Liver (tissue), 9 donors: ENCODE results near the gene RAD51B. TPM values are rescaled to one million over a fixed set of nuclear protein-coding genes. Genes with fewer than 3 reads are reported as not detected.

Experiments
- DNase-seq: peaks from one replicate; pipeline ENCODE4 v3.0.0-alpha.2; 2017; ENCODE audit warnings: low spot score
- H3K27ac ChIP-seq, 2 donors: one replicate each; pipeline ENCODE4 v1.7.0; 2013; ENCODE audit warnings: inconsistent platforms in 2 of 2, low read length in 2 of 2, control low read depth in 1 of 2, low read depth in 1 of 2, mild to moderate bottlenecking in 1 of 2
- H3K27me3 ChIP-seq, 4 donors: one replicate each; pipeline versions ENCODE4 v1.6.1 to v1.7.0; 2013; ENCODE audit warnings: low read length in 3 of 4, inconsistent platforms in 1 of 4, mild to moderate bottlenecking in 1 of 4, moderate library complexity in 1 of 4; ENCODE audit not compliant: control insufficient read depth in 4 of 4, insufficient read depth in 4 of 4
- H3K36me3 ChIP-seq, 4 donors: one replicate each; pipeline versions ENCODE4 v1.6.1 to v1.7.0; 2013; ENCODE audit warnings: low read length in 3 of 4, mild to moderate bottlenecking in 3 of 4, low read depth in 1 of 4, moderate library complexity in 1 of 4; ENCODE audit not compliant: control insufficient read depth in 4 of 4, insufficient read depth in 3 of 4
- H3K4me1 ChIP-seq, 4 donors: one replicate each; pipeline versions ENCODE4 v1.6.1 to v1.7.0; 2013; ENCODE audit warnings: low read length in 3 of 4, mild to moderate bottlenecking in 3 of 4, moderate library complexity in 1 of 4; ENCODE audit not compliant: control insufficient read depth in 4 of 4, insufficient read depth in 4 of 4
- H3K4me3 ChIP-seq, 3 donors: one replicate each; pipeline versions ENCODE4 v1.6.1 to v1.7.0; 2013; ENCODE audit warnings: low read length in 3 of 3, control low read depth in 1 of 3, low read depth in 1 of 3, mild to moderate bottlenecking in 1 of 3
- H3K9ac ChIP-seq, 2 donors: one replicate each; pipeline ENCODE4 v1.7.0; 2013; ENCODE audit warnings: low read length in 2 of 2, mild to moderate bottlenecking in 2 of 2, moderate library complexity in 2 of 2, control low read depth in 1 of 2, low read depth in 1 of 2
- H3K9me3 ChIP-seq, 4 donors: one replicate each; pipeline versions ENCODE4 v1.6.1 to v1.7.0; 2013; ENCODE audit warnings: low read length in 3 of 4; ENCODE audit not compliant: control insufficient read depth in 4 of 4
- EGR1 ChIP-seq, 2 donors: IDR thresholded peaks; 2 replicates each; pipeline ENCODE4 v1.6.1; 2016 to 2018; ENCODE audit warnings: antibody characterized with exemption in 2 of 2, low read depth in 2 of 2
- FOXA1 ChIP-seq: IDR thresholded peaks from 2 replicates; pipeline ENCODE4 v1.6.1; 2016; ENCODE audit warnings: antibody characterized with exemption
- FOXA2 ChIP-seq: IDR thresholded peaks from 2 replicates; pipeline ENCODE4 v1.6.1; 2016; ENCODE audit warnings: antibody characterized with exemption
- GABPA ChIP-seq, 2 donors: IDR thresholded peaks in 1 of 2; conservative IDR thresholded peaks in 1 of 2; 2 replicates each; pipeline ENCODE4 v1.6.1; 2016; ENCODE audit warnings: antibody characterized with exemption in 2 of 2, mild to moderate bottlenecking in 1 of 2, moderate library complexity in 1 of 2
- HNF4A ChIP-seq, 2 donors: conservative IDR thresholded peaks; 2 replicates each; pipeline ENCODE4 v1.6.1; 2016; ENCODE audit warnings: antibody characterized with exemption in 2 of 2, mild to moderate bottlenecking in 2 of 2
- NR2F2 ChIP-seq: IDR thresholded peaks from 2 replicates; pipeline ENCODE4 v1.6.1; 2016; ENCODE audit warnings: antibody characterized with exemption
- RAD21 ChIP-seq, 2 donors: IDR thresholded peaks; 2 replicates each; pipeline ENCODE4 v1.6.1; 2016; ENCODE audit warnings: antibody characterized with exemption in 2 of 2, mild to moderate bottlenecking in 2 of 2
- SP1 ChIP-seq: IDR thresholded peaks from 2 replicates; pipeline ENCODE4 v1.6.1; 2018; ENCODE audit warnings: antibody characterized with exemption, mild to moderate bottlenecking
- YY1 ChIP-seq: IDR thresholded peaks from 2 replicates; pipeline ENCODE4 v1.6.1; 2016; ENCODE audit warnings: antibody characterized with exemption, mild to moderate bottlenecking
- WGBS: extraction: QIAGEN DNeasy Blood & Tissue Kit; methylation state at CpG from one replicate; pipeline ENCODE4 v1.1.7; 2013; 5-methylcytosine and 5-hydroxymethylcytosine counted together
- polyA plus RNA-seq, 2 donors: library from polyadenylated mRNA; stranded (reverse) in 1 of 2; unstranded in 1 of 2; fragments of 200-250 nt in 1 of 2; fragments of >200 nt in 1 of 2; fragmentation: Nextera tagmentation in 1 of 2; extraction: Ambion mirVana in 1 of 2; gene quantifications; one replicate each; pipeline versions ENCODE4 v1.2.1 to v1.2.3, GENCODE V29; 2013 to 2015
- total RNA-seq, 2 donors: library from RNA; depleted of rRNA; stranded (reverse); fragments of >200 nt; gene quantifications; one replicate each; pipeline ENCODE4 v1.2.3, GENCODE V29; 2014
- TF ChIP-seq, protein P1 (sequence below): IDR thresholded peaks from 2 replicates; pipeline ENCODE4 v1.6.1; 2016; ENCODE audit warnings: antibody characterized with exemption
- TF ChIP-seq, protein P2 (sequence below): fragments of 150-350 bp; IDR thresholded peaks from 2 replicates; pipeline ENCODE4 v1.5.1; 2017; ENCODE audit warnings: improper control_type of control experiment, low read depth, low read length; ENCODE audit not compliant: missing input control
- TF ChIP-seq, protein P3 (sequence below): IDR thresholded peaks from 2 replicates; pipeline ENCODE4 v1.6.1; 2016; ENCODE audit warnings: antibody characterized with exemption, mild to moderate bottlenecking
- TF ChIP-seq, protein P4 (sequence below): IDR thresholded peaks from 2 replicates; pipeline ENCODE4 v1.6.1; 2016; ENCODE audit warnings: antibody characterized with exemption
- TF ChIP-seq, protein P5 (sequence below): IDR thresholded peaks from 2 replicates; pipeline ENCODE4 v1.6.1; 2016; ENCODE audit warnings: antibody characterized with exemption
- donor health status: healthy.
- donor health status: healthy.
- donor health status: healthy.
- donor health status: healthy.
- donor health status: healthy.

The RAD51B gene
- total and polyA plus RNA-seq, 4 donors: 0.81 to 12.9 (median 2.4) TPM

DNA sequence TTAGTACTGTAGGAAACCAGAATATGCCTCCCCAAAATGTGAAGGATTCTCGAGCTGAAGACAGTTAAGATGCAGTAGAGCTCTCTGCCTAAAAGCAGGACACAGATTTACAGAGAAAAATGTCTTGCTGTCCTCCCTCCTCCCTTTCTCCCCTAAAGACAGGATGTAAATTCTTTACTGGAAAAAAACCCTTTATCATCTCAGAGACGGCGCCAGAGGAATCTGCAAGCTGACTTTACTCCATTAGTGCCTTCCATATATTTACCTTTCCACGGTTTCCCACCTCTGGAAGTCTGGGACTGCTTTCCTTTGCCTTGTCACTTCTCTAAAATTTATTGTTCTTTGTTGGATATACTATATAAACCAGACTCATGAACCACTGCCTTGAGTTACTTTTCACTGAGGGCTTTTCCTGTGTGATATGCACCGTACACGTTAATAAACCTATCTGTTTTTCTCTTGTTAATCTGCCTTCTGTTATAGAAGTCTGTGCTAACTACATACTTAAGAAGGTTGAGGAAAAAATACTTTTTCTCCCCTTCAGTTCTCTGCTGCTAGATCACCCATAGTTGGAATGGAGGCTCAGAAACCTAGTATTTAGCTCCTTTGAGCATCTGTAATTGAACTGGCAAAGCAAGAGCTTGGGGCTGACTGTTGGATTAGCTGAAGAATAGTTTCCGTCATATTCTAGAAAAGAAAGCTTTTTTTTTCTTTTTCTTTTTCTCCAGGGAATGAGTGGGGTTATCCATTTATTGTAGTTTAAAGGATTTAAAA, 99.9 kb downstream of the RAD51B start (continued):
- TF ChIP-seq, protein P1, sequence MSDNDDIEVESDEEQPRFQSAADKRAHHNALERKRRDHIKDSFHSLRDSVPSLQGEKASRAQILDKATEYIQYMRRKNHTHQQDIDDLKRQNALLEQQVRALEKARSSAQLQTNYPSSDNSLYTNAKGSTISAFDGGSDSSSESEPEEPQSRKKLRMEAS: no peak

DNA sequence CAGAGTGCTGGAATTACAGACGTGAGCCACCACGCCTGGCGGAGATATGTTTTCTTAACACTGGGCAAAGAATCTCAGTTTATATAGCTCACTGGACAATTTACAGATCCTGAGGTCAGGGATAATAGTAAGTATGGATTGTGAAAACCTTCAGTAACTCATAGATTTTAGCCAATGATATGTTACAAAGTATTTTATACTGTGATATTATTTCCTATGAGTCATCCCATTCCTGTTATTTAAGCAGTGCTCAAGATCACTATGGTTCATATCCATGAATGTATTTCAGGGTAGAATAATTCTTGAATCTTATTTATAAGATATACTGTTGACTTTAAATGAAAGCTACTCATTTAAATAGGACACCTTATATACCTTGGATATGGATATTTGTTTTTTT, 107.2 kb downstream of the RAD51B start:
- DNase-seq: no peak
- no peaks in the 10 kb centered on the region for H3K36me3 ChIP-seq
- no peaks in the 10 kb centered on the region for H3K27me3 ChIP-seq

More for the DNA sequence above, 107.2 kb downstream of the RAD51B start:
- Histone ChIP-seq H3K4me1 (no peaks in the 10 kb centered on the region), H3K27ac (no peak overlapping the region), H3K9ac (no peak overlapping the region), H3K9me3 (peaks cover 0 to 3% (median 3%) of the 10 kb centered on the region in 4 donors), H3K4me3 (no peak overlapping the region)
- 94% methylated on average over 3 of the region's 3 CpGs for WGBS
- TF ChIP-seq GABPA (IDR thresholded peaks at IDR 0.05 in 1 of 2, conservative IDR thresholded peaks at IDR 0.05 in 1 of 2) (no peak), NR2F2 (no peak), SP1 (no peak), FOXA2 (no peak), EGR1 (IDR thresholded peaks at IDR 0.05; ENCODE audit: low read depth in 2 of 2) (no peak), YY1 (no peak), FOXA1 (no peak), HNF4A (conservative IDR thresholded peaks at IDR 0.05) (no peak), RAD21 (IDR thresholded peaks at IDR 0.05) (no peak)
- TF ChIP-seq, protein P2, sequence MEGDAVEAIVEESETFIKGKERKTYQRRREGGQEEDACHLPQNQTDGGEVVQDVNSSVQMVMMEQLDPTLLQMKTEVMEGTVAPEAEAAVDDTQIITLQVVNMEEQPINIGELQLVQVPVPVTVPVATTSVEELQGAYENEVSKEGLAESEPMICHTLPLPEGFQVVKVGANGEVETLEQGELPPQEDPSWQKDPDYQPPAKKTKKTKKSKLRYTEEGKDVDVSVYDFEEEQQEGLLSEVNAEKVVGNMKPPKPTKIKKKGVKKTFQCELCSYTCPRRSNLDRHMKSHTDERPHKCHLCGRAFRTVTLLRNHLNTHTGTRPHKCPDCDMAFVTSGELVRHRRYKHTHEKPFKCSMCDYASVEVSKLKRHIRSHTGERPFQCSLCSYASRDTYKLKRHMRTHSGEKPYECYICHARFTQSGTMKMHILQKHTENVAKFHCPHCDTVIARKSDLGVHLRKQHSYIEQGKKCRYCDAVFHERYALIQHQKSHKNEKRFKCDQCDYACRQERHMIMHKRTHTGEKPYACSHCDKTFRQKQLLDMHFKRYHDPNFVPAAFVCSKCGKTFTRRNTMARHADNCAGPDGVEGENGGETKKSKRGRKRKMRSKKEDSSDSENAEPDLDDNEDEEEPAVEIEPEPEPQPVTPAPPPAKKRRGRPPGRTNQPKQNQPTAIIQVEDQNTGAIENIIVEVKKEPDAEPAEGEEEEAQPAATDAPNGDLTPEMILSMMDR: no peak
- TF ChIP-seq, protein P3, sequence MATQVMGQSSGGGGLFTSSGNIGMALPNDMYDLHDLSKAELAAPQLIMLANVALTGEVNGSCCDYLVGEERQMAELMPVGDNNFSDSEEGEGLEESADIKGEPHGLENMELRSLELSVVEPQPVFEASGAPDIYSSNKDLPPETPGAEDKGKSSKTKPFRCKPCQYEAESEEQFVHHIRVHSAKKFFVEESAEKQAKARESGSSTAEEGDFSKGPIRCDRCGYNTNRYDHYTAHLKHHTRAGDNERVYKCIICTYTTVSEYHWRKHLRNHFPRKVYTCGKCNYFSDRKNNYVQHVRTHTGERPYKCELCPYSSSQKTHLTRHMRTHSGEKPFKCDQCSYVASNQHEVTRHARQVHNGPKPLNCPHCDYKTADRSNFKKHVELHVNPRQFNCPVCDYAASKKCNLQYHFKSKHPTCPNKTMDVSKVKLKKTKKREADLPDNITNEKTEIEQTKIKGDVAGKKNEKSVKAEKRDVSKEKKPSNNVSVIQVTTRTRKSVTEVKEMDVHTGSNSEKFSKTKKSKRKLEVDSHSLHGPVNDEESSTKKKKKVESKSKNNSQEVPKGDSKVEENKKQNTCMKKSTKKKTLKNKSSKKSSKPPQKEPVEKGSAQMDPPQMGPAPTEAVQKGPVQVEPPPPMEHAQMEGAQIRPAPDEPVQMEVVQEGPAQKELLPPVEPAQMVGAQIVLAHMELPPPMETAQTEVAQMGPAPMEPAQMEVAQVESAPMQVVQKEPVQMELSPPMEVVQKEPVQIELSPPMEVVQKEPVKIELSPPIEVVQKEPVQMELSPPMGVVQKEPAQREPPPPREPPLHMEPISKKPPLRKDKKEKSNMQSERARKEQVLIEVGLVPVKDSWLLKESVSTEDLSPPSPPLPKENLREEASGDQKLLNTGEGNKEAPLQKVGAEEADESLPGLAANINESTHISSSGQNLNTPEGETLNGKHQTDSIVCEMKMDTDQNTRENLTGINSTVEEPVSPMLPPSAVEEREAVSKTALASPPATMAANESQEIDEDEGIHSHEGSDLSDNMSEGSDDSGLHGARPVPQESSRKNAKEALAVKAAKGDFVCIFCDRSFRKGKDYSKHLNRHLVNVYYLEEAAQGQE: no peak
- TF ChIP-seq, protein P4, sequence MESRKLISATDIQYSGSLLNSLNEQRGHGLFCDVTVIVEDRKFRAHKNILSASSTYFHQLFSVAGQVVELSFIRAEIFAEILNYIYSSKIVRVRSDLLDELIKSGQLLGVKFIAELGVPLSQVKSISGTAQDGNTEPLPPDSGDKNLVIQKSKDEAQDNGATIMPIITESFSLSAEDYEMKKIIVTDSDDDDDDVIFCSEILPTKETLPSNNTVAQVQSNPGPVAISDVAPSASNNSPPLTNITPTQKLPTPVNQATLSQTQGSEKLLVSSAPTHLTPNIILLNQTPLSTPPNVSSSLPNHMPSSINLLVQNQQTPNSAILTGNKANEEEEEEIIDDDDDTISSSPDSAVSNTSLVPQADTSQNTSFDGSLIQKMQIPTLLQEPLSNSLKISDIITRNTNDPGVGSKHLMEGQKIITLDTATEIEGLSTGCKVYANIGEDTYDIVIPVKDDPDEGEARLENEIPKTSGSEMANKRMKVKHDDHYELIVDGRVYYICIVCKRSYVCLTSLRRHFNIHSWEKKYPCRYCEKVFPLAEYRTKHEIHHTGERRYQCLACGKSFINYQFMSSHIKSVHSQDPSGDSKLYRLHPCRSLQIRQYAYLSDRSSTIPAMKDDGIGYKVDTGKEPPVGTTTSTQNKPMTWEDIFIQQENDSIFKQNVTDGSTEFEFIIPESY: no peak
- TF ChIP-seq, protein P5, sequence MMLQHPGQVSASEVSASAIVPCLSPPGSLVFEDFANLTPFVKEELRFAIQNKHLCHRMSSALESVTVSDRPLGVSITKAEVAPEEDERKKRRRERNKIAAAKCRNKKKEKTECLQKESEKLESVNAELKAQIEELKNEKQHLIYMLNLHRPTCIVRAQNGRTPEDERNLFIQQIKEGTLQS: no peak
- TF ChIP-seq, protein P1: no peak
